ENCODE data around the gene CAMK1D.

Gene CAMK1D

DNA sequence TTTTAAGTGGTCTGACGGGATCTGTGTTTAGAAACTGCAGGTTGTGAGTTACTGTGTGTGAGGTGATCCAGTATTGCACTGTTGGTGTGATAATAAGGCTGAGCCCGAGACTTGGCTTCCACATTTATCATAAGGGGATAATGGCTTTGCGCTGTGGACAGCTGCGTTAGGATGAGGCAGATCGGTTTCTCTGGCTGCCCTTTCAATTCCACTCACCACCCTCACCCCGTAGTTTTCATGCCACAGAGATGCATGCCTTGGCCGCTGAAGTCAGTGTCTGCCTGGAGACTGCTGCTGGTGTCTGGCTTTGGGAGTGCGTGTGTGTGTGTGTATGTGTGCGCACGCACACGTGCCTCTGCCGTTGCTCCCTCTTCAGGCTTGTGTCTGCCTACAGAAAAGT lies 379.1 kb downstream of the CAMK1D start:
- TF ChIP-seq, protein P1, sequence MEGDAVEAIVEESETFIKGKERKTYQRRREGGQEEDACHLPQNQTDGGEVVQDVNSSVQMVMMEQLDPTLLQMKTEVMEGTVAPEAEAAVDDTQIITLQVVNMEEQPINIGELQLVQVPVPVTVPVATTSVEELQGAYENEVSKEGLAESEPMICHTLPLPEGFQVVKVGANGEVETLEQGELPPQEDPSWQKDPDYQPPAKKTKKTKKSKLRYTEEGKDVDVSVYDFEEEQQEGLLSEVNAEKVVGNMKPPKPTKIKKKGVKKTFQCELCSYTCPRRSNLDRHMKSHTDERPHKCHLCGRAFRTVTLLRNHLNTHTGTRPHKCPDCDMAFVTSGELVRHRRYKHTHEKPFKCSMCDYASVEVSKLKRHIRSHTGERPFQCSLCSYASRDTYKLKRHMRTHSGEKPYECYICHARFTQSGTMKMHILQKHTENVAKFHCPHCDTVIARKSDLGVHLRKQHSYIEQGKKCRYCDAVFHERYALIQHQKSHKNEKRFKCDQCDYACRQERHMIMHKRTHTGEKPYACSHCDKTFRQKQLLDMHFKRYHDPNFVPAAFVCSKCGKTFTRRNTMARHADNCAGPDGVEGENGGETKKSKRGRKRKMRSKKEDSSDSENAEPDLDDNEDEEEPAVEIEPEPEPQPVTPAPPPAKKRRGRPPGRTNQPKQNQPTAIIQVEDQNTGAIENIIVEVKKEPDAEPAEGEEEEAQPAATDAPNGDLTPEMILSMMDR (IDR thresholded peaks at IDR 0.05; ENCODE audit: low read depth, low read length): no peak
- DNase-seq (ENCODE audit: extremely low read depth, low read depth): no peak

DNA sequence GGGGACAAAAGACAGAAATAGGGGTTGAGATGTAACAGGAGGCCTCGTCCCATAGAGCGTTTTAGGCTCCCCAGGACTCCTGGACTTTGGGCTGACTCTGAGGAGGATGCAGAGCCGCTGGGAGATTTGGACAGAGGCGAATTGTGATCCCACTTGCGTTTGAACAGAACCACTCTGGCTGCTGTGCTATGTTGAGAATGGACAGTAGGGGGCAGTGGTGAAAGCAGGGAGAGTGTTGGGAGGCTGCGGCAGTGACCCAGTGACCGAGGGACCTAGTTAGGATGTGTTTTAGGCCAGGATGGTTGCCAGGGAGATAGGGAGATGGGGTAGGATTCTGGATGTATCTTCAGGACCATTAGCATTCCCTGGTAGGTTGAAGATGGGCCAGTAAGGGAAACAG lies 380.5 kb downstream of the CAMK1D start:
- no peak for DNase-seq (ENCODE audit: extremely low read depth, low read depth)
- TF ChIP-seq, protein P1 (IDR thresholded peaks at IDR 0.05; ENCODE audit: low read depth, low read length): peak; percentile 8

DNA sequence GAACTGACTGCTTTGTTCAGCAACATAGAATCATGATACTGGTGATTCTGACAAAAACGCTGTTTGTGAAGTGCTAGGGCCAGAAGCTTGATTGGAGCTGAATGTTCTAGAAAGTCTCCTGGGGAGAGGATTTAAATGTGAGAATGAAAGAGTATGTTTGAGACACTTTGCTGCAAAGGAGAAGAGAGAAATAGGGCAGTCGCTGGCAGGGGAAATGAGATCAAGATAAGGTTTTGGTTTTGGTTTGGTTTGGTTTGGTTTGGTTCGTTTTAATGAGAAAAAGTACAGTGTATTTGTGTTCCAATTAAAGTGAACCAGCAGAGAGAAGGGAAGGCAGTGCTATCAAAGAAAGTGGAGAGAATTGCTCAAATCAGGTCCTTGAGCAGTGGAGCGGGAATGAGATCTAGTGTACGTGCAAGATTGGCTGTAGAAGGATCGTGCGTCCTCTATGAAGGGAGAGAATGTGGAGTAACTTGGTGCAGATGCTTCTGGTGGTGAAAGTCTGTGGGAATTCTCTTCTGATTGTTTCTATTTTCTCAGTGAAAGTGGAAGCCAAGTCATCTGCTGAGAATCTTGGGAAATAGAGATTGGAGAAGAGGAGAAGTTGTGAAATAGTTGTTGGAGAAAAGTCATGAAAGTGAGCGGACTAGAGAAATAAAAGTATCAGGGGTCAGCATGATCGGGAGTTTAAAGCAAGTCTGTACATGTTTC lies 381.6 kb downstream of the CAMK1D start:
- peak; percentile 29 for DNase-seq (ENCODE audit: extremely low read depth, low read depth)
- TF ChIP-seq, protein P1 (IDR thresholded peaks at IDR 0.05; ENCODE audit: low read depth, low read length): no peak

DNA sequence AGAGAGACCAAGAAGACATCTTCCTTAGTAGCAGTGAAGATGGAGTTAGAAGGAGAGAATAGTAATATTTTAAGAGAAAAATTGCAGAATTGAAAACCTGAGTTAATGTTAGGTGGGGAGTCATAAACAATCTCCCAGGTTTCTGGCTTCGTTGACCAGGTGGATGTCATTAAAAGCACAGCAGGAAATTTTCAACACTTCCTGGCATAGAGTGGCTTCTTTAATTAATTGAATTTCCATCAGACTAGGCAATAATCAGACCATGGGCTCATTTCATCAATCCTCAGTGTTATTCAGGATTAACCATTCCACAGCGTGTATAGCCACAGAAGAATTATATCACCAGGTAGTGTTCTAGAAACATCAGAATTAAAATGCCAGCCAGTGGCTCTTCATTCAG lies 383.9 kb downstream of the CAMK1D start:
- TF ChIP-seq, protein P1 (IDR thresholded peaks at IDR 0.05; ENCODE audit: low read depth, low read length): no peak
- DNase-seq (ENCODE audit: extremely low read depth, low read depth): no peak

DNA sequence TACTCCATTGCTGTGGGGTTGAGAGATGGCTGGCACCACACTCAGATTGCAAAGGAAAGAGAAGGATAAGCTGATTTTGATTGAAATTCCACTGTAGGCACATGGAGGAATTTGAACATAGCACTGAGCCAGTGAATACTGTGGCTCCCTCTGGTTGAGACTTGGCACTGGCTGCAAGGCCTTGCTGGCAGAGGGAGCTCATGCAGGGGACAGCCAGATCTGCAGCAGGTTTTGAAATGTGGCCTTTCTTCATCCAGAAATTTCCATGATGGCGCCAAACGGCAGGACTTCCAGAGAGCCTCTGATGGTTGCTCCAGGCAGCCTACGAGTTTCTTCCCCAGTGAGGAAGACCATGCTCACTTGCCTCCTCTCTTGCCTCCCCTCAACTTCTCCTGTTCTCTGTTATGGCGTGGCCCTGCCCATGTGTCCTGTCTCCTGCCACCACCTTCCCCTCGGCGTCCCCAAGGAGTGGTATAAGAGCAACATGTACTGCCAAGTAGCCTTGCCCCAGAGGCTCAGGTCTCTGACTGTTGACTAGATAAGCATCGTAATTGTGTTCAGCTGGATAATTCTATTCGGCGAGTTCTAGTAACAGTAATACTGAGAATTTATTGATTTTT lies 386.6 kb downstream of the CAMK1D start:
- TF ChIP-seq, protein P1 (IDR thresholded peaks at IDR 0.05; ENCODE audit: low read depth, low read length): no peak
- no peak for DNase-seq (ENCODE audit: extremely low read depth, low read depth)

DNA sequence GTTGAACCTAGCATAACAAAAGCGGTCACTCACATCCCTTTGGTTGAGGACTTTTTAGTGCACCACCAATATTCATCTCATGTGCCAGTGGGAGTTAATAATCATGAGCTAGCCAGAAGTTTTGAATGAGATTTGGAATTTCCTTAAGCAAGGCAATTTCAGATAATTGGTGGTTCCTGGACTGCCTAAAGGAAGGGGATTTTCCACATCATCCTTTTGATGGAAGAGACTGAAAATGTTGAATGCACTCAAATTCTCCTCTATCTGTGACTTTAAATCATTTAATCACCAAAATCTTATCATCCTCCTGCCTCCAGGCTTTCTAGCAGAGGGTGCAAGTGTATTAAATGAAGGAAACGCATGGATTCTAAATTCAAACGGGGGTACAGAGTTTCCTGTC lies 391.5 kb downstream of the CAMK1D start:
- no peak for DNase-seq (ENCODE audit: extremely low read depth, low read depth)
- TF ChIP-seq, protein P1 (IDR thresholded peaks at IDR 0.05; ENCODE audit: low read depth, low read length): no peak

DNA sequence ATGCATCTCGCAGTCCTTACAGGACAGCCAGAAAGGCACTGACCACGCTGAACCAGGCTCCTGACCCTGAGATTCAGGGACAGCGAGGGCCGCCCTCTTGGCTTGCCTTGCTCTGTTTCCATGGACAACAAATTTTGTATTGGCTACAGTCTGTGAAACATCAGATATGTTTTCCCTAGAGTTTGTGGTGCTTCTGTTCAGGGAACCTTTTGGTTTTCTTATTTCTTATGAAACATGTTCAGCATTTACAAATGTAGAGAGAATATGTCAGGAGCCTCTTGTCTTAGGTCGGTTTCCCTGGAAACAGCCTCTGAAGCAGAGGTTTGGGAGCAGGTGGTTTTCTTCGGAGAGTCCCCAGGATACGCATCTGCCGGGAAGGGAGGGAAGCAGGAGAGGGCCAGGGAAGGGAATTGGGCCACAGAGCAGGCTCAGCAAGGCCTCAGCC lies 392.0 kb downstream of the CAMK1D start:
- no peak for DNase-seq (ENCODE audit: extremely low read depth, low read depth)
- TF ChIP-seq, protein P1 (IDR thresholded peaks at IDR 0.05; ENCODE audit: low read depth, low read length): no peak

Data from AG09319 (cell line).